Astrocyte of the hippocampus (primary cell): ENCODE measurements around the gene ZNF605.
"Not testable (repeated sequence)": the region's sequence is repeated elsewhere in the genome, so short reads cannot be mapped to it uniquely, and the experiment has no call there.

Source experiments
- DNase-seq: peaks from one replicate; pipeline ENCODE4 v3.0.0; 2011; ENCODE audit warnings: low read depth, low spot score

The ZNF605 gene

DNA sequence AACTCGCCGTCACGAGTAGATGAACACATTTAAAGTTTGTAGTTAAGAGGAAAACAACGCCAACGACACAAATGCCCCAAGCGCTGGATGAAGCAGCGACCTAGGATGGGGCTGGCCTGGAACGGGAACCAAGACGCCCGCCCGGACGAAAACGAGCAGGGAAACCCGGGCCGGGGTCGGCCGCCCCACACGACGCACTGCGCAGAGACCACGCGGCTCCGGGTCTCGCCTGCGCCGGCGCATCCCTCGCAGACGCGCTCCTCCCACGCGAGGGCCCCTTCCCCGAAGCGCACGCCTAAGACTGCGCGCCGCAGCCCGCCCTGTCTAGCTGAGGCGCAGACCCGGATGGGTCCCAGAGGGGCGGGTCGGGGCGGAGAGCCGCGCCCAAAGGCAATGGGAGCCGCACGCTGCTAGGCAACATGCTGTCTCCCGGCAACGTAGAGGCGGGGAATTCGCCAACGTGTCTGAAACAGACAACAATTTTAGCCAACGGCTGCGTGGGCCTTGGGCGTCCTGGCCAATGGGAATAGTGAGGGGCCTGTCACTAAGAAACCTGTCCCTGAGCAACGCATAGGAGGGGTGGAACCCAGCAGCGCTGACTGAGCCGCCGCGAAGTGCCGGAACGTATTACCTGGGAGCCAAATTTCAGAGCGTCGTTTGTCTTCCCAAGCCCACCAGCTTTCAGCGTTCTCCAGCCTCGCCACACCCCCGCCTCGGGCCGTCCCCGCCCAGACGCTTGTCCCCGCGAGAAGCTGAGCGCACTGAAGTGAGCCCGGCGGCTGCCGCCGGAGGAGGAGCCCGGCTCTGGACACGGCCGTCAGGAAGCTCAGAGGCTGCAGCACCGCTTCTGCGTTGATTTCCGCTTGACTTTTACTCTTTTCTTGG lies 47.7 kb downstream of the ZNF605 start:
- DNase-seq, result peak; percentile 99

GRCh38 chr12:132907789-132908144 lies 48.3 kb downstream of the ZNF605 start:
- DNase-seq, result not testable (repeated sequence)

DNA sequence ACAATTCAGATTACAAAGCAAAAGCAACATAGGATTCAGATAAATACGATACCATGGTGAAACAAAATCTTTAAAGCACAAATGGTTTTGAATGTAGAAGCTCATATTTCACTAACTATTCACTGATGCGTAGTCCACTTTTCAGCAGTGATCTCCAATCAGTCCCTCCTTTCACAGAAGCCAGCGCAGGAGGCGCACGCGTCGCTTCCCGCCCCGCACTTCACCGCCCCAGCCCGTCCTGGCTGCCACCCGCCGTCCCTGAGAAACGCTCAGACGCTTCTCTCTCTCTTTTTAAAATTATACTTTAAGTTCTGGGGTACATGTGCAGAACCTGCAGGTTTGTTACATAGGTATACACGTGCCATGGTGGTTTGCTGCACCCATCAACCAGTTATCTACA lies 48.9 kb downstream of the ZNF605 start:
- DNase-seq, result no peak

DNA sequence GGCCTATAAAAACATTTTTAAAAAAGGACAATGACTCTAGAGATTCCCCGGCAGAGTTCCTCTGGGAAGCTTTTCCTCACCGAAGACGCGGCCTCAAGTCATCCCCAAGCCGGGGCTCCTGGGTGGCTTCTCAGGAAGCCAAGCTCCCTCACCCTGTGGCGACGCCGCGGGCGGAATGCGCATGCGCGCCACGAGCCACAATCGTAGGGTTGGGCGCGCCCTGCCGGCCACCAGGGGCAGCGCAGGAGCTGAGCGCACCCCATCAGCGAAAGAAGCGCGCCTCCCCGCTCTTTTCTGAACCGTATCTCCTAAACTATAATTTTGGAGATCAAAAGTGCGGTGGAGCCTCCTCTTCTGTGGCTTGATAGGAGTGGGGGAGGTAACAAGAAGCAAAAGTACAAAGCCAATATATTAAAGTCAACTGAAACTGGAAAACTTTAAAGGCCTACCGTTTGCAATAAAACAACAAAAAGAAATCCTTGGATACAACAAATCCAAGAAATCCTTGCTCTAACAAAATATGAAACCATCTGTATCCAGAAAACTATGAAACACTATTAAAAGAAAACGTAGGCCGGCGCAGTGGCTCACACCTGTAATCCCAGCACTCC lies 51.3 kb downstream of the ZNF605 start:
- peak; percentile 61 for DNase-seq

GRCh38 chr12:132899033-132899432 lies 57.1 kb downstream of the ZNF605 start:
- peak; percentile 19 for DNase-seq

DNA sequence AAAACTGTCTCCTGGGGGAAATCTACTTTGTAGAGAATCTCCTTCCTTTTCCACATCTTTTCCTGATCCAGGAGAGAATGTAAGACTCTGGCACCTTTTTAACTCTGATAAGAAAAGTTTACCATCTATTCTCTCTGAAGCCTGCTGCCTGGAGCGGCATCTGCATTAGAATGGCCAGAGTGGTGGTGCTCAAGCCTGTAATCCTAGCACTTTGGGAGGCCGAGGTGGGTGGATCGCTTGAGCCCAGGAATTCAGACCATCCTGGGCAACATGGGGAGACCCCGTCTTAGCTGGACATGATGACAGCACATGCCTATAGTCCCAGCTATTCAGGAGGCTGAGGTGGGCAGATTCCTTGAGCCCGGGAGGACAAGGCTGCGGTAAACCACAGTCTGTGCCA lies 67.3 kb downstream of the ZNF605 start:
- DNase-seq, result peak; percentile 35

- peak; percentile 100 for DNase-seq
These were observed 68.4 kb downstream of the ZNF605 start, which contains the start of gene CHFR for GRCh38 chr12:132887513-132888351. Gene CHFR (minus strand): TSS chr12:132887605. CDS start chr12:132887328, 277 bp downstream.

GRCh38 chr12:132886529-132887477 lies 69.3 kb downstream of the ZNF605 start:
- no peak for DNase-seq

DNA sequence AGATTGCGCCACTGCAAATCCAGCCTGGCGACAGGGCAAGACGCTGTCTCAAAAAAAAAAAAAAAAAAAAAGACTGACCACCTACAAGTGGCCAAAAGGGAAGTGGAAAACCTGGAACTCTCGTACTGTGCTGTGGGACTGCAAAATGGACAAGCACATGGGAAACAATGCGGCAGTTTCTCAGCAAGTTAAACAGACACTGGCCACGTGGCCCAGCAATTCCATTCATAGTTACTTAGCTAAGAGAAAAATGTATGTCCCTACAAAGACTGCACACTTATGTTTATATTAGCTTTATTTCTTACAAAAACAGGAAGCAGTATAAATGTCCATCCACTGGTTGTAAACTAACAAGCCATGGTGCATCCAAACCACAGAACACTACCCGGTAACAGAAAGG lies 74.3 kb downstream of the ZNF605 start:
- no peak for DNase-seq

DNA sequence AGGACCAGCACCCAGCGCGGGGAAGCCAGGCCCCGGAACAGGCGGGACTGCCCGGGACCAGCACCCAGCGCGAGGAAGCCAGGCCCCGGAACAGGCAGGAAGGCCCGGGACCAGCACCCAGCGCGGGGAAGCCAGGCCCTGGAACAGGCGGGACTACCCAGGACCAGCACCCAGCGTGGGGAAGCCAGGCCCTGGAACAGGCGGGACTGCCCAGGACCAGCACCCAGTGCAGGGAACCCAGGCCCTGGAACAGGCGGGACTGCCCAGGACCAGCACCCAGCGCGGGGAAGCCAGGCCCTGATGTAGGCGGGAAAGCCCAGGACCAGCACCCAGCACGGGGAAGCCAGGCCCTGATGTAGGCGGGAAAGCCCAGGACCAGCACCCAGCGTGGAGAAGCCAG lies 81.5 kb downstream of the ZNF605 start:
- DNase-seq, result not testable (repeated sequence)

DNA sequence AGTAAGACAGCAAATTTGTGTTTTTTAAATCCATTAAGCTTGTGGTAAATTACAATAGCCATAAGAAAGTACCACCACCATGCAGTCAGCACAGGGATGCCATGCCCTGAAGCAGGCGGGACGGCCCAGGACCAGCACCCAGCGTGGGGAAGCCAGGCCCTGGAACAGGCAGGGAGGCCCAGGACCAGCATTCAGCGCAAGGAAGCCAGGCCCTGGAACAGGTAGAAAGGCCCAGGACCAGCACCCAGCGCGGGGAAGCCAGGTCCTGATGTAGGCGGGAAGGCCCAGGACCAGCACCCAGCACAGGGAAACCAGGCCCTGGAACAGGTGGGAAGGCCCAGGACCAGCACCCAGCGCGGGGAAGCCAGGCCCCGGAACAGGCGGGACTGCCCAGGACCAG lies 81.9 kb downstream of the ZNF605 start:
- DNase-seq, result no peak

DNA sequence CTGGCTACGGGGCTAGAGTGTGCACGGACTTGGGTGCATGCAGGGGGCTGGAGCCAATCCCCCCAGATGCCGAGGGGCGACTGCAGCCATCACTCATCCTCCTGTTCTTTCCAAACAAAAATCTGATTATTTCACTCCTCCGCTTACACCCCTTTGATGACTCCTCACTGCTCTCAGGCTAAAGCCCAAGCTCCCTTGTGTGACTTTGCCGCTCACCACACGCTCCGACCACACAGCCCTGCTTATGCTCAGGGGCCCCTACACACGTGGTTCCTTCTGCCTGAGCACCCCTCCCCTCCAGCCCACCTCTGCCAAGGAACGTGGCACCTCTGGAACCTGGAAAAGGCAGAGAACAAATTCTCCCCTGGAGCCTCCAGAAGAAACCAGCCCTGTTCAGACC lies 82.4 kb downstream of the ZNF605 start:
- no peak for DNase-seq

- DNase-seq, result no peak
These were observed 83.1 kb downstream of the ZNF605 start for GRCh38 chr12:132872975-132873421.

- no peak for DNase-seq
These were observed 83.8 kb downstream of the ZNF605 start for GRCh38 chr12:132872073-132872855.

DNA sequence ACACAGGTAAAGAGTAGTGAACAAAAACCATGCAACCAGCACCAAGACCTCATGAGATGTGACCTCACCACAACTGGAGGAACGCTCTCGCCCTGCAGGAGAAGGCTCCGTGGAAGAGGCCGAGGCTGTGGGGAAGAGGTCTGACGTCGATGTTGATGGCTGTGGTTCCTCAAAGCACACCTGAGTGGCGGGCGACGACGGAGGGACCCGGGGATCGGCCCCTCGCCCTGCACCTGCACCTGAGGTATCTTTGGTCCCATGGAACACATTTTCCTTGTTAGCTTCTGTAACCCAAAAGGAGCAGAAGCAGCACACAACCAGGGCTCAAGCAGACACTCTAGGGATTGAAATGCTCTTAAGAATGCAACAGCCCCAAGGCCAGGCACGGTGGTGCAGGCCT lies 86.6 kb downstream of the ZNF605 start:
- no peak for DNase-seq
